OCI-LY7 (cell line): ENCODE measurements around the gene FBXO42. TPM values are rescaled to one million over a fixed set of nuclear protein-coding genes. Genes with fewer than 3 reads are reported as not detected.

ENCODE experiments used
- BruUV-seq: library from RNA; stranded (reverse); fragments of 400-500 nt; replicated peaks from 2 replicates; lab custom pipeline; 2021; lab: Mats Ljungman, UMichigan
- CTCF ChIA-PET: fragments of 300-600 bp; sonication (Branson Sonifier 250); formaldehyde crosslinking; loops from one replicate; lab custom pipeline; 2022; ENCODE audit warnings: antibody characterized with exemption; ENCODE audit not compliant: unreplicated experiment; lab: Charles Lee
- POLR2A ChIA-PET: fragments of 300-600 bp; sonication (Branson Sonifier 250); formaldehyde crosslinking; loops from one replicate; lab custom pipeline; 2022; ENCODE audit warnings: antibody characterized with exemption; lab: Charles Lee
- DNase-seq: peaks from one replicate; pipeline ENCODE4 v3.0.0-alpha.2; 2015; ENCODE audit warnings: low spot score
- H2AFZ ChIP-seq: fragments of 200-600 bp; sonication (generic), shearing (Covaris generic); 2 replicates; pipeline ENCODE4 v1.6.1; 2014; ENCODE audit warnings: mild to moderate bottlenecking, antibody characterized with exemption, low read length, moderate library complexity
- H3K27ac ChIP-seq: fragments of 200-600 bp; sonication (generic); 2 replicates; pipeline ENCODE4 v1.5.1; 2014; ENCODE audit warnings: mixed run types, low read depth, mild to moderate bottlenecking, moderate library complexity, low read length, inconsistent platforms; ENCODE audit not compliant: poor library complexity, severe bottlenecking
- H3K36me3 ChIP-seq: fragments of 200-600 bp; sonication (generic); 2 replicates; pipeline ENCODE4 v1.6.1; 2014; ENCODE audit warnings: mild to moderate bottlenecking, antibody characterized with exemption, low read length, moderate library complexity, mixed read lengths; ENCODE audit not compliant: insufficient read depth
- H3K4me1 ChIP-seq: fragments of 200-600 bp; sonication (generic); 2 replicates; pipeline ENCODE4 v1.5.1; 2014; ENCODE audit warnings: mild to moderate bottlenecking, low read length; ENCODE audit not compliant: insufficient read depth, poor library complexity, severe bottlenecking
- H3K4me2 ChIP-seq: fragments of 200-600 bp; sonication (generic); 2 replicates; pipeline ENCODE4 v1.6.1; 2014; ENCODE audit warnings: mild to moderate bottlenecking, low read length
- H3K4me3 ChIP-seq: fragments of 200-600 bp; sonication (generic); 2 replicates; pipeline ENCODE4 v1.5.1; 2014; ENCODE audit warnings: mild to moderate bottlenecking, low read depth, low read length; ENCODE audit not compliant: poor library complexity, severe bottlenecking
- H3K79me2 ChIP-seq: fragments of 200-600 bp; sonication (generic); 2 replicates; pipeline ENCODE4 v1.6.1; 2016; ENCODE audit warnings: low read depth, mild to moderate bottlenecking, low read length, moderate library complexity, mixed read lengths; ENCODE audit not compliant: insufficient read depth
- H3K9me2 ChIP-seq: fragments of 200-600 bp; sonication (generic); 2 replicates; pipeline ENCODE4 v1.6.1; 2016; ENCODE audit warnings: mild to moderate bottlenecking, low read length, mixed read lengths; ENCODE audit not compliant: insufficient read depth
- H3K9me3 ChIP-seq: fragments of 200-600 bp; sonication (generic); 2 replicates; pipeline ENCODE4 v1.6.1; 2014; ENCODE audit warnings: mild to moderate bottlenecking, mixed run types, low read length, mixed read lengths
- H4K20me1 ChIP-seq: fragments of 200-600 bp; sonication (generic); 2 replicates; pipeline ENCODE4 v1.6.1; 2014; ENCODE audit warnings: mild to moderate bottlenecking, antibody characterized with exemption, low read length, moderate library complexity, mixed read lengths; ENCODE audit not compliant: insufficient read depth
- CTCF ChIP-seq: fragments of 200-600 bp; sonication (generic); conservative IDR thresholded peaks from 2 replicates; pipeline ENCODE4 v1.5.1; 2014; ENCODE audit warnings: mild to moderate bottlenecking, antibody characterized with exemption, low read length, moderate library complexity, mixed read lengths
- EZH2phosphoT487 ChIP-seq: fragments of 200-600 bp; sonication (generic); IDR thresholded peaks from 2 replicates; pipeline ENCODE4 v1.6.1; 2018; ENCODE audit warnings: low read depth, borderline replicate concordance, mild to moderate bottlenecking, mixed run types, antibody characterized with exemption, low read length, moderate library complexity, mixed read lengths
- intact Hi-C: fragments of 100-400 bp; cut with micrococcal nuclease; formaldehyde crosslinking; loops from one replicate; pipeline ENCODE4 v1.10.0; 2022; ENCODE audit not compliant: unreplicated experiment
- total RNA-seq, 2 experiments: library from RNA; depleted of rRNA in 1 of 2; stranded (reverse); fragments of >200 nt in 1 of 2; shearing (Covaris generic) in 1 of 2; gene quantifications; 2 replicates each; pipeline ENCODE4 v1.2.3, GENCODE V29; 2014 to 2022

FBXO42 gene
- total RNA-seq, 2 experiments from 2014 or later, result 20.0 to 22.9 TPM

GRCh38 chr1:16307222-16307621 is 45.1 kb downstream of the FBXO42 start:
- Histone ChIP-seq H3K9me3 (no peaks in the 10 kb centered on the region), H3K36me3 (peaks cover 77% of the 10 kb centered on the region), H3K4me3 (no peak overlapping the region), H2AFZ (no peak overlapping the region), H3K4me2 (no peak overlapping the region), H3K9me2 (no peaks in the 10 kb centered on the region), H3K79me2 (no peaks in the 10 kb centered on the region), H3K27ac (no peak overlapping the region), H3K4me1 (no peaks in the 10 kb centered on the region), H4K20me1 (no peaks in the 10 kb centered on the region)
- no peak for DNase-seq
- intact Hi-C loops, result no loop called here
- BruUV-seq, result no TSS peak
- no peak for TF ChIP-seq CTCF
- no peak for TF ChIP-seq EZH2phosphoT487
- ChIA-PET POLR2A (no interaction called here), CTCF (no interaction called here)

- no TSS peak for BruUV-seq
- CTCF ChIA-PET, result no interaction called here
These were observed 49.3 kb downstream of the FBXO42 start for GRCh38 chr1:16302709-16303627.

More at GRCh38 chr1:16302709-16303627, 49.3 kb downstream of the FBXO42 start:
- no peak overlapping the region for H2AFZ ChIP-seq
- H3K9me3 ChIP-seq, result no peaks in the 10 kb centered on the region
- no peaks in the 10 kb centered on the region for H3K9me2 ChIP-seq
- H3K4me3 ChIP-seq, result no peak overlapping the region
- TF ChIP-seq EZH2phosphoT487 (no peak), CTCF (no peak)
- H4K20me1 ChIP-seq, result no peaks in the 10 kb centered on the region
- POLR2A ChIA-PET, result no interaction called here
- no peak overlapping the region for H3K4me2 ChIP-seq
- DNase-seq, result no peak
- peaks cover 65% of the 10 kb centered on the region for H3K36me3 ChIP-seq
- H3K79me2 ChIP-seq, result no peaks in the 10 kb centered on the region
- no peaks in the 10 kb centered on the region for H3K4me1 ChIP-seq
- no peak overlapping the region for H3K27ac ChIP-seq
- intact Hi-C loops, result no loop called here
